ENCODE data around the gene SRA1.
"Not testable (repeated sequence)": the region's sequence is repeated elsewhere in the genome, so short reads cannot be mapped to it uniquely, and the experiment has no call there.

SRA1 gene

GRCh38 chr5:140557136-140557805, at the start of gene SRA1:
Gene SRA1, minus strand, starts transcription at chr5:140557473. Its CDS starts 21 bp downstream, at chr5:140557452.
- DNase-seq (ENCODE audit: low spot score) = peak; percentile 93

DNA sequence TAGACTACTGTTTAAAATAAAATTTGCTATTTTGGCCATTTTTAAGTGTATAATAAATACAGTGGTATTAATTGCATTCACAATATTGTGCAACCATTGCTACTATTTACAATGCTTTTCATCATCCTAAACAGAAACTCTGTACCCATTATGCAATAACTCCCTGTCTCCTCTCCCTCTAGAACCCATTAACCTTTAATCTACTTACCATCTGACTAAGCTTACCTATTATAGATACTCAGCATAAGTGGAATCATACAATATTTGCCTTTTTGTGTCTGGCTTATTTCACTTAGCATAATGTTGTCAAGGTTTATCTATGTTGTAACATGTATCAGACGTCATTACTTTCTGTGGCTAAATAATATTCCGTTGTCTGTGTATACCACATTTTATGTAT, 49.8 kb upstream of the SRA1 start:
- no peak for DNase-seq (ENCODE audit: low spot score)

GRCh38 chr5:140605879-140606278, 48.6 kb upstream of the SRA1 start:
- no peak for DNase-seq (ENCODE audit: low spot score)

- DNase-seq (ENCODE audit: low spot score) = no peak
These were observed 46.5 kb upstream of the SRA1 start for GRCh38 chr5:140603734-140604133.

DNA sequence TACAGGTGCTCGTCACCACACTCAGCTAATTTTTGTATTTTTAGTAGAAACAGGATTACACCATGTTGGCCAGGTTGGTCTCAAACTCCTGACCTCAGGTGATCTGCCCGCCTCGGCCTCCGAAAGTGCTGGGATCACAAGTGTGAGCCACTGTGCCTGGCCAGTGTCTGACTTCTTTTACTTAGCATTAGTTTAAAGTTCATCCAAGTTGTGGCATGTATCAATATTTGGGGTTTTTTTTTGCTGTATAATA, 46.1 kb upstream of the SRA1 start:
- DNase-seq (ENCODE audit: low spot score) = not testable (repeated sequence)

DNA sequence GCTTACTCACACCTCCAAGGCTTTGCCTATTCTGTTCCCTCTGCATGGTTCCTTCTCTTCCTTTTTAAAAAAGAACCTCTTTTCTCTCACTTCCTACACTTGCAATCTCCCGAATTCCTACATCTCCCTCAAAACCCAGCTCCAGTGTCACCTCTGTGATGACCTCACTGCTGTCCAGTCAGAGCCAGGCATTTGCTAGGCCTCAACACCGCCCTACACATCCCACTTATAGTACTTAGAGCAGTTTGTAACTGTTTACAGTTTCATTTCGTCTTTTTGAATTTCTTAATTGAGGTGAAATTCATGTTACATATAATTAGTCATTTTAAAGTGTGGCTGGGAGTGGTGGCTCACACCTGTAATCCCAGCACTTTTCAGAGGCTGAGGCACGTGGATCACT, 44.9 kb upstream of the SRA1 start:
- no peak for DNase-seq (ENCODE audit: low spot score)

GRCh38 chr5:140600096-140600495, 42.8 kb upstream of the SRA1 start:
- no peak for DNase-seq (ENCODE audit: low spot score)

- no peak for DNase-seq (ENCODE audit: low spot score)
These were observed 41.6 kb upstream of the SRA1 start for GRCh38 chr5:140598836-140599235.

GRCh38 chr5:140596321-140596741, 39.1 kb upstream of the SRA1 start:
- no peak for DNase-seq (ENCODE audit: low spot score)

- no peak for DNase-seq (ENCODE audit: low spot score)
These were observed 38.4 kb upstream of the SRA1 start for GRCh38 chr5:140595538-140596300.

DNA sequence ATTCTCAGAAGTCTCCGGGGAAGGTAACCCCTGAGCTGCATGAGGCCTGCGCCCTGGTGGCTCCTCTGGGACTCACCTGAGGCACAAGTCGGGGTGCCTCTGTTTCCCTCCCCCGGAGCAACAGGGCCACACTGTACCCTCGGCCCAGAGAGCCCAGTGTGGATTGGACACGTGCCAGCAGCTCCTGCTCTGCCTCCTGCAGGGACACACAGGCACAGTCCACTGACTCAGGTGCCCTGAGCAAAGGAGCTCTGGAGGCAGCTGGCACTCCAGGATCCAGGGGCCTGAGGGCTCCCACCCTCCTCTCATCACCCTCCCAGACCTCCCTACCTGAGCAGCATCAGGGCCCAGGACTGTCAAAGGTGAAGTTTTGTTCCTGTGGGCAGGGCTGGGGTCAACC, 36.9 kb upstream of the SRA1 start:
- no peak for DNase-seq (ENCODE audit: low spot score)

DNA sequence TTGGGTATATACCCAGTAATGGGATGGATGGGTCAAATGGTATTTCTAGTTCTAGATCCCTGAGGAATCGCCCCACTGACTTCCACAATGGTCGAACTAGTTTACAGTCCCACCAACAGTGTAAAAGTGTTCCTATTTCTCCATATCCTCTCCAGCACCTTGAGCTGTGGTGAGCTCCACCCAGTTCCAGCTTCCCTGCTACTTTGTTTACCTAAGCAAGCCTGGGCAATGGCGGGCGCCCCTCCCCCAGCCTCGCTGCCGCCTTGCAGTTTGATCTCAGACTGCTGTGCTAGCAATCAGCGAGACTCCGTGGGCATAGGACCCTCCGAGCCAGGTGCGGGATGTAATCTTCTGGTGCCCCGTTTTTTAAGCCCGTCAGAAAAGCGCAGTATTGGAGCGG, 35.8 kb upstream of the SRA1 start:
- DNase-seq (ENCODE audit: low spot score) = not testable (repeated sequence)

GRCh38 chr5:140591747-140592372, 34.6 kb upstream of the SRA1 start:
- no peak for DNase-seq (ENCODE audit: low spot score)

GRCh38 chr5:140590861-140591260, 33.6 kb upstream of the SRA1 start:
- DNase-seq (ENCODE audit: low spot score) = no peak

GRCh38 chr5:140588311-140589070, 31.2 kb upstream of the SRA1 start:
- no peak for DNase-seq (ENCODE audit: low spot score)

- DNase-seq (ENCODE audit: low spot score) = no peak
These were observed 30.2 kb upstream of the SRA1 start for GRCh38 chr5:140587495-140587894.

DNA sequence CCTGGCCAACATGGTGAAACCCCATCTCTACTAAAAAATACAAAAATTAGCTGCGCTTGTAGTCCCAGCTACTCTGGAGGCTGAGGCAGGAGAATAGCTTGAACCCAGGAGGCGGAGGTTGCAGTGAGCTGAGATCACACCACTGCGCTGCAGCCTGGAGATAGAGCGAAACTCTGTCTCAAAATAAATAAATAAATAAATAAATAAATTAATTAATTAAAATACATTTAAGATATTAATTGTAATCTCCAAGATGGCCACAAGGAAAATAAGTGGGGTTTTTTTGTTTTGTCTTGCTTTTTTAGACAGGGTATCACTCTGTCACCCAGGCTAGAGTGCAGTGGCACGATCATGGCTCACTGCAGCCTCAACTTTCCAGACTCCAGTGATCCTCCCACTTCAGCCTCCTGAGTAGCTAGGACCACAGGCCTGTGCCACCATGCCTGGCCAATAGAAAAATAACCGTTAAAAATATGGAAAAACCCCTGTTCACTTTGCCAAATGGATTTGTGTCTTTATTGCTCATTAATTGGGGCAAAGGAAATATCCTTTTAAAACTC, 22.0 kb upstream of the SRA1 start:
- DNase-seq (ENCODE audit: low spot score) = not testable (repeated sequence)

- no peak for DNase-seq (ENCODE audit: low spot score)
These were observed 19.5 kb upstream of the SRA1 start for GRCh38 chr5:140576776-140577201.

DNA sequence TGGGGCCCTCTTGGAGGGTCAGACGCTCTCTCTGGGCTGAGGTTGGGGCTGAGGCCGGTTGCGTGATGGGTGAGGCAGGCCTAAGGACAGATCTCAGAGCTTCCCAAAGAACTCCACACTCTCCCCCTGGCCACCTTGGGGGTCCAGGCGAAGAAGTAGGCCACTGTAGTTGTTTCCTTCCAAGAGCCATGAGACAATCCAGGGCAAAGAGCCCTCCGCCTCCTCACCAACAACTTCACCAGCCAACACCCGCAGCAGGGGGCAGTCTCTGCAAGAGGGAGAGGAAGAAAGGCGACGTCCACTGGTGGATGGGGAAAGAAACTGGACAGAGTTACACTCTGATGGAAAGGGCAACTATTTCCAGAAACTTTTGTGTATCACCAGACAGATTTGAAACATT, 18.0 kb upstream of the SRA1 start:
- peak; percentile 50 for DNase-seq (ENCODE audit: low spot score)

GRCh38 chr5:140574165-140574564, 16.9 kb upstream of the SRA1 start:
- DNase-seq (ENCODE audit: low spot score) = no peak

DNA sequence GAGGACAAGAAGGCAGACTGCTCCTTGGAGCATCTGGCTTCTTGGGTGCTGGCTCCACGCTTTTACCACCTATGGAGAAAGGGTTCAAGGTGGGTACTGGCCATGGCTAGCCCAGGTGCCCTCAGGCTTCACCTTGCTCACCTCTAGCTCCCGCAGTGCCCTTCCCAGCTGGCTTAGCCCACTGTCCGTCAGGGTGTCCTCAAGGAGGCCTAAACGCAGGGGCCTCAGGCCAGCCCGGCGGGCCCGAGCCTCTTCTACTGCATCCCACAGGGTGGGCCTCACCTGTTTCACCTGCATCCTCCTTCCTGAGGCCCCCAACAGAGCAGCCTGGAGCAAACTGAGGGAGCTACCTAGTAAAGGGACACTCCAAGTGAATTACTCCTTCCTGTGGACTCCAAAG, 16.4 kb upstream of the SRA1 start:
- DNase-seq (ENCODE audit: low spot score) = no peak

DNA sequence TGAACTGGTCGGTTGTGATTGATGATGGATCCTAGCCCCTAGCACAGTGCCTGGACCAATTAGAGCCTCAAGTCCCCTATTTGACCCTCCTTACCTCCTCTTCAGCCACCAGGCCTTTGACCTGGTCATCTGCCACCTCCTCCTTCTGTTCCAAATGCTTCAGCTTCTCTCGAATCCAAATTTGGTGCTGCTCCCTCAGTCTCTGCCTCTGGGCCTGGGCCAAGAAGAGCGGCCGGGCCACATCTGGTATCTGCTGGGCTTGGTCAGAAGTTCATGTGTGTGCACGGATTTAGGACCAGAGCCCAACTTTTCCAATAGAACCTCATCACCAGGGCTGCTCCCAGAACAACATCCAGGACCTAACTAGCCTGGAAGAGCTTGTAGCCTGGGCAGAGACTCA, 13.8 kb upstream of the SRA1 start:
- DNase-seq (ENCODE audit: low spot score) = no peak
